KMS-11 (cell line): ENCODE data around the gene PPP1R15A.

Experiments used
- H2AFZ ChIP-seq: fragments of 200-600 bp; sonication (generic); 2 replicates; pipeline ENCODE4 v1.6.1; 2016; ENCODE audit warnings: antibody characterized with exemption, mixed run types, low read depth
- H3K27ac ChIP-seq: fragments of 200-600 bp; sonication (generic); 2 replicates; pipeline ENCODE4 v1.6.1; 2016; ENCODE audit warnings: mild to moderate bottlenecking, mixed run types
- H3K27me3 ChIP-seq: fragments of 200-600 bp; sonication (generic); 2 replicates; pipeline ENCODE4 v1.6.1; 2017; ENCODE audit warnings: mild to moderate bottlenecking, low read depth, mixed run types, moderate library complexity; ENCODE audit not compliant: insufficient read depth
- H3K36me3 ChIP-seq: fragments of 200-600 bp; sonication (generic); 2 replicates; pipeline ENCODE4 v1.6.1; 2017; ENCODE audit warnings: mild to moderate bottlenecking, mixed run types; ENCODE audit not compliant: insufficient read depth
- H3K4me1 ChIP-seq: fragments of 200-600 bp; sonication (generic); 2 replicates; pipeline ENCODE4 v1.6.1; 2016; ENCODE audit warnings: mild to moderate bottlenecking, low read depth, mixed run types; ENCODE audit not compliant: poor library complexity, severe bottlenecking
- H3K4me2 ChIP-seq: fragments of 200-600 bp; sonication (generic); 2 replicates; pipeline ENCODE4 v1.7.0; 2016; ENCODE audit warnings: mild to moderate bottlenecking, mixed run types
- H3K4me3 ChIP-seq: fragments of 200-600 bp; sonication (generic); IDR thresholded peaks from 2 replicates; pipeline ENCODE4 v1.6.1; 2017; ENCODE audit warnings: low read depth, low read length, mixed read lengths; ENCODE audit not compliant: insufficient read depth
- H3K79me2 ChIP-seq: fragments of 200-600 bp; sonication (generic); 2 replicates; pipeline ENCODE4 v1.6.1; 2016; ENCODE audit warnings: low read depth, mixed run types; ENCODE audit not compliant: insufficient read depth
- H3K9ac ChIP-seq: fragments of 200-600 bp; sonication (generic); 2 replicates; pipeline ENCODE4 v1.6.1; 2016; ENCODE audit warnings: mild to moderate bottlenecking, mixed run types
- H4K20me1 ChIP-seq: fragments of 200-600 bp; sonication (generic); 2 replicates; pipeline ENCODE4 v1.6.1; 2016; ENCODE audit warnings: mild to moderate bottlenecking, mixed run types; ENCODE audit not compliant: insufficient read depth
- TF ChIP-seq, protein P1 (sequence below): fragments of 200-600 bp; sonication (generic); conservative IDR thresholded peaks from 2 replicates; pipeline ENCODE4 v1.6.1; 2017; ENCODE audit warnings: low read depth, mild to moderate bottlenecking, antibody characterized with exemption, low read length, moderate library complexity, mixed read lengths

PPP1R15A gene

GRCh38 chr19:48922548-48923490 is 50.6 kb downstream of the PPP1R15A start:
- H3K4me2 ChIP-seq, result no peak overlapping the region
- H3K27me3 ChIP-seq, result no peaks in the 10 kb centered on the region
- no peak overlapping the region for H3K4me3 ChIP-seq
- no peaks in the 10 kb centered on the region for H3K4me1 ChIP-seq
- no peaks in the 10 kb centered on the region for H3K79me2 ChIP-seq
- TF ChIP-seq, protein P1, sequence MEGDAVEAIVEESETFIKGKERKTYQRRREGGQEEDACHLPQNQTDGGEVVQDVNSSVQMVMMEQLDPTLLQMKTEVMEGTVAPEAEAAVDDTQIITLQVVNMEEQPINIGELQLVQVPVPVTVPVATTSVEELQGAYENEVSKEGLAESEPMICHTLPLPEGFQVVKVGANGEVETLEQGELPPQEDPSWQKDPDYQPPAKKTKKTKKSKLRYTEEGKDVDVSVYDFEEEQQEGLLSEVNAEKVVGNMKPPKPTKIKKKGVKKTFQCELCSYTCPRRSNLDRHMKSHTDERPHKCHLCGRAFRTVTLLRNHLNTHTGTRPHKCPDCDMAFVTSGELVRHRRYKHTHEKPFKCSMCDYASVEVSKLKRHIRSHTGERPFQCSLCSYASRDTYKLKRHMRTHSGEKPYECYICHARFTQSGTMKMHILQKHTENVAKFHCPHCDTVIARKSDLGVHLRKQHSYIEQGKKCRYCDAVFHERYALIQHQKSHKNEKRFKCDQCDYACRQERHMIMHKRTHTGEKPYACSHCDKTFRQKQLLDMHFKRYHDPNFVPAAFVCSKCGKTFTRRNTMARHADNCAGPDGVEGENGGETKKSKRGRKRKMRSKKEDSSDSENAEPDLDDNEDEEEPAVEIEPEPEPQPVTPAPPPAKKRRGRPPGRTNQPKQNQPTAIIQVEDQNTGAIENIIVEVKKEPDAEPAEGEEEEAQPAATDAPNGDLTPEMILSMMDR, result no peak
- H3K36me3 ChIP-seq, result no peaks in the 10 kb centered on the region
- no peak overlapping the region for H3K9ac ChIP-seq
- no peaks in the 10 kb centered on the region for H4K20me1 ChIP-seq
- no peak overlapping the region for H3K27ac ChIP-seq
- H2AFZ ChIP-seq, result no peak overlapping the region

- no peaks in the 10 kb centered on the region for H3K36me3 ChIP-seq
- H3K27ac ChIP-seq, result no peak overlapping the region
Measured at GRCh38 chr19:48925240-48925843, 53.1 kb downstream of the PPP1R15A start.

More at GRCh38 chr19:48925240-48925843, 53.1 kb downstream of the PPP1R15A start:
- no peaks in the 10 kb centered on the region for H3K27me3 ChIP-seq
- no peaks in the 10 kb centered on the region for H4K20me1 ChIP-seq
- H3K4me3 ChIP-seq, result no peak overlapping the region
- TF ChIP-seq, protein P1, result no peak
- no peak overlapping the region for H3K9ac ChIP-seq
- H2AFZ ChIP-seq, result no peak overlapping the region
- no peak overlapping the region for H3K4me2 ChIP-seq
- no peaks in the 10 kb centered on the region for H3K79me2 ChIP-seq
- no peaks in the 10 kb centered on the region for H3K4me1 ChIP-seq
